Peyer's patch (tissue), 4 donors: Measurements from ENCODE around the gene TMEM256.

ENCODE experiments used
- CTCF ChIP-seq, 6 experiments: fragments of 450-650 bp in 4 of 6; fragments of 200-600 bp in 2 of 6; sonication (generic) in 1 of 6; IDR thresholded peaks; one replicate each; pipeline ENCODE4 v1.5.1; 2017 to 2019; ENCODE audit warnings: antibody characterized with exemption in 6 of 6, mild to moderate bottlenecking in 3 of 6, moderate library complexity in 1 of 6
- POLR2A ChIP-seq, 2 donors: fragments of 450-650 bp; IDR thresholded peaks; one replicate each; pipeline ENCODE4 v1.5.1; 2017; ENCODE audit warnings: antibody characterized with exemption in 2 of 2, mild to moderate bottlenecking in 2 of 2, moderate library complexity in 2 of 2

GRCh38 chr17:7384489-7385081 lies 19.3 kb downstream of the TMEM256 start:
- TF ChIP-seq CTCF (IDR thresholded peaks at IDR 0.05): no peak
- TF ChIP-seq POLR2A (IDR thresholded peaks at IDR 0.05): no peak
